Medulla oblongata (tissue), 1 donor: ENCODE data around the gene CALN1.

ENCODE experiments used
- DNase-seq: peaks from one replicate; pipeline ENCODE4 v3.0.0-alpha.2; 2015; ENCODE audit errors: extremely low spot score

CALN1 gene

DNA sequence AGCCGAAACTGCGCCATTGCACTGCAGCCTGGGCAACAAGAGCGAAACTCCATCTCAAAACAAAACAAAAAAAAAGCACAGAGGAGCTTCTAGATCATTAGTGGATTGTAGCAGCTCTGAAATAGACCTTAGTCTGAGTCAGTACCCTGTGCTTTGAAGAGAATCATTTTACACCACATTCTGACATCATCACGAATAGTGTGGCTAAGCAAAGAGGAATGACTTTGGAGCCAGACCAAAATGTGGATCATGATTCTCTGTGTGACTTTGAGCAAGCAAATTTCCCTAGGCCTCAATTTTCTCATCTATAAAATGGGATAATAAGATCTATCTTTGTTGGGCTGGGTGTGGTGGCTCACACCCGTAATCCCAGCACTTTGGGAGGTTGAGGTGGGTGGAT, 618.9 kb downstream of the CALN1 start:
- DNase-seq, result no peak

DNA sequence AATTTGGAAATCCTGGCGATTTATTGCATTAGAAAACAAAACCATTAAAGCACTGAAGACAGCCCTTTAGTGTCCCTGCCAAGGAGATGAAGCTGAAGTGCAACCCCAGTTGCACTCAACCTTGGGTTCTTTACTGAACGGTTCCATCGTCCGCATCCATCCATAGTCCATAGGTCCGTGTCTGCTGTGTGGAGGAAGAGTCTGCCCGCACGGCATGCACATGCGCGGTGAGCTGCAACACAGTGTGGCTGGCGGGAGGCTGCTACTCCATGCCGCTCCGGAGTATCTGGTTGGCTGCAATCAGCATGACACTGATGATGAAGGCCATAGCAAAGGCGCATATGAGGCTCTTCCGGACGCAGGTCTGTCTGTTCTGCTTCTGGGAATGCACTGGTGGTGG, 624.6 kb downstream of the CALN1 start:
- no peak for DNase-seq

DNA sequence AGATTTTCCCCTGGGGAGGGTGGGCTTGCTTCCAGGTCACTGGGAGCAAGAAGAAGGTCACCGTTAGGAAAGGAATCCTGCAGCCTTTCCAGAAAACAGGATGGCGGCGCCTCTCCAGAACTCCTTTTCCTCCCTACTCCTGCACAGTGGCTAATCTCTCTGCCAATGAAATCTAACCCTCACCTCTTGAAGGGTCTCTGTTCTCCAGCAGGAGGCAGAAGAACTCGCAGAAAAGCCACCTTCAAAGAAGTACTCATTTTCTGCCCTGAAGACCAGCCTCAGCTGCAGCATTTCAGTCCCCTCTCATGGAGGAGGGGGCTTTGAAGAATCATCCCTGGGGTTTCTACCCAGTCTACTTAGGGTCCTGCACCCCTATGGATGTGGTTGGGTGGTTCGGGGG, 626.9 kb downstream of the CALN1 start:
- no peak for DNase-seq

DNA sequence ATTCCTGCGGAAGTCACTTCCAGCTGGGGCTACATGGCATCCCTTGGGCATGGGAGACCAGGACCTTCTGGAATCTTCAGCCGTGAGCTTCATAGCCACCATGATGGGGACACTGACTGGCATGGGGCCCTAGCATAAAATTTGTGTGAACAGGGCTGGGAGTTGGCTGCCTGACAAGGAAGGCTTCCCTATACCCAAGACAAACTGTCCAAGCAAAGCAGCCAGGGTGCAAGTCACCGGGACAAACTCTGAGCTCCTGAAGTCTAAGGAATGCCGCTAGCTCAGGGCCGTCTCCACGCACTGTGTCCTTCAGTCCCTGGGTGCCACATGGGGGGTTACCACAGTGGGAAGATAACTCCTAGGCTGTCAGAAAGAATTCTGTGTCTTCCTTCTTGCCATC, 627.4 kb downstream of the CALN1 start:
- DNase-seq, result no peak

DNA sequence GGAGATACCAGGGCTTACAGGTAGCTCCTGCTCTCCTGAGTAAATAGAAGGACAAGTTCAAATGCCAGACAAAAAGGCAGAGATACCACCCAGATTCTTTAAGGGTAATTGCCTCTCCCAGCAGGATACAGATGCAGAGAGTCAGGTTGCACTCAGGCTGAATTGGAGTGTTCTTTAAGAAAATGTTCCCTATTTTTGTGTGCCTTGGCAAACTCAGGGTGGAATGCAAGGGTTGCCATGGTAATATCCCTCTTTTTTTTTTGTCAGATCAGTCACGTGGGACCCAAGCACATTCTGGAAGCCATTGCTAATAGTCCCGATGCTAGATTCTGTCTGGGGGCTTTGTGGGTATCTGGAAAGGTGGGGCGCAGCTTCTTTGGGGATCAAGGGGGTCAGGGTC, 628.0 kb downstream of the CALN1 start:
- no peak for DNase-seq

DNA sequence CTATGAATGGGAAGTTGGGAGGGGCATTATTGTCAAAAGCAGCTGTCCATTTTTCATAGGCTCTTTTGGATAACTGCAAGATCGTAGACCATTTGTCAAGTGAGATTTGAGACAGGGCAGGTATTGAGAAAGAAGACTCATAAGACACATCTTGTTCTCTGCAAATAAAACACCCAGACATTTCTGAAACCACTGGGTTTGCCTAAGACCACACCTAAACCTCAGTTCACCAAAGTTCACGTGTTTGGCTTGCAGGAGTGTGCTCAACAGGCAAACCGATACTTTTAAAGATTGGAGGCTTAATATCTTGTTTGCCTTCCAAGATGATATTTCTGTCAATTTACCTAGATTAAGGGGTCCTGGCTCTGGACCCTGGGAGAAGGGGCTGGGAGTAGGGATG, 628.4 kb downstream of the CALN1 start:
- no peak for DNase-seq

DNA sequence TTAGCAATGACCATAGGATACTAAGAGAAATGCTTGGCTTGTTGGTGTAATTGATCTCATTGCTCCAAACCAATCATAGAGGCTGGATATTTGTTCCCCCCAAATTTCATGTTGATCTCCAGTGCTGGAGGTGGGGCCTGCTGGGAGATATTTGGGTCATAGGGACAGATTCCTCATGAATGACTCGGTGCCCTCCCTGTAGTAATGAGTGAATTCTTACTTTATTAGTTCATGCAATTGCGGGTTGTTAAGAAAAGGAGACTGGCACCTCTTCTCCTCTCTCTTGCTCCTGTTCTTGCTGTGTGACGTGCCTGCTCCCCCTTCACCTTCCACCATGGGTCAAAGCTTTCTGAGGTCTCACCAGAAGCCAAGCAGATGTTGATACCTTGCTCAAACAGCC, 630.1 kb downstream of the CALN1 start:
- no peak for DNase-seq

DNA sequence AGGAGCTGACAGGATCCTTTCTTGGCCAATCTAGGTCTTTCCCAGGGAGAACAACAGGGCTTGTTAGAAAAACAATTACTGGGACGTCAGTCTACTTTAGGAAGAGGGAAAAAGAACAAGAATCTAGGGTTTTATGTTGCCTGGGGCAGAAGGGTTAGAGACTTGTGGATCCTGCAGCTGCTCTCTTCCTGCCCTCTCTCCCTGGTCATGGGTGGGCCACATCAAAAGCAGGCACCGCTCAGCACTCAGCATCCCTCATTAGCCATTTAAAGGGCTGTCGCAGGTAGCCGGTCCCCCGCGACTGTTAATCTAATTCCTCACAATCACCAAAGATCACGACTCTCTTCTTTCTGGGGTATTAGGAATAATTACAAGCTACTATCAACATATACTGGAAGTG, 631.9 kb downstream of the CALN1 start:
- DNase-seq, result no peak

DNA sequence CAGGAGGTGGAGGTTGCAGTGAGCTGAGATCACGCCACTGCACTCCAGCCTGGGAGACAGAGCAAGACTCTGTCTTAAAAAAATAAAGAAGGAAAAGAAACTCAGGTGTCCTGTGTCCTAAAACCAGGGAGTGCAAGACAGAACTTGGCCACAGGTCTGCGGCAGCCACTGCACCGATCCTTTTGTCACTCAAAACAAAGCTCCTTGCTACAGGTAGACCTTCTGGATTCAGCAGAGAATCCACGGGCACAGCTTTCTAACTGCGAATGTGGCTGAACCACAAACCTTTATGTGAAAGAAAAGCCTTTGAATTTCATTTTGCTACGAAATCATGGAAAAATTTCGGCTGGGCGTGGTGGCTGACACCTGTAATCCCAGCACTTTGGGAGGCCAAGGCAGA, 634.9 kb downstream of the CALN1 start:
- DNase-seq, result no peak

DNA sequence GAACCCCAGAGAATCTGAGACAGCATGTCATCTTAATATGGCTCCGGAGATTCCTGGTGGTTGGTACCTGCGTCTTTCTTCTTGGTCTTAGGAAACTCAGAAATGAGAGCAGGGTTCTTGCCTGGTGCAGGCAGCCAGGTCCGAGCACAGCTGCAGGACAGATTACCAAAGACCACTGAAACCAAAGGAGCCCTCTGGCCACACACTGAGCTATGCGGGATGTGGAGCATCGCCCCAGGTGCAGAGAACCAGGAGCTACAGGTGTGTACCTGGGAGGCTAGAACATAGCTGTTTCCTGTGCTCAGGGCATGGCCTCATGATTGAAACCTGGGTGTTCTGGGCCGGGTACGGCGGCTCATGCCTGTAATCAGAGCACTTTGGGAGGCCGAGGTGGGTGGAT, 635.4 kb downstream of the CALN1 start:
- DNase-seq, result no peak

DNA sequence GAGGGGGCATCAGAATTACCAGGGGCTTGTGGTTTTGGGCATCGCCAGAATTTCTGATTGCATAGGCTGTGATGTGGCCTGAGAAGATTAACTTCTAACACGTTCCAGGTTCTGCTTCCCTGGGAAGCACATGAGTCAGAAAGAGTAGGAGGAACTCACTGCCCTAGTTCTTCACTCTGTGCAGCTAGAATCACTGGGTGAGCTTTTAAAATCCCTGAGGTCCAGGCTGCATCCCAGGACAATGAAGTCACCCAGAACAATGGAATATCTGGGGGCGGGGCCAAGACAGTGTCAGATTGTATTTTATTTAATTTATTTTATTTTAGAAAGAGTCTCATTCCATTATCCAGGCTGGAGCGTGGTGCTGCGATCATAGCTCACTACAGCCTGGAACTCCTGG, 636.5 kb downstream of the CALN1 start:
- DNase-seq, result no peak

DNA sequence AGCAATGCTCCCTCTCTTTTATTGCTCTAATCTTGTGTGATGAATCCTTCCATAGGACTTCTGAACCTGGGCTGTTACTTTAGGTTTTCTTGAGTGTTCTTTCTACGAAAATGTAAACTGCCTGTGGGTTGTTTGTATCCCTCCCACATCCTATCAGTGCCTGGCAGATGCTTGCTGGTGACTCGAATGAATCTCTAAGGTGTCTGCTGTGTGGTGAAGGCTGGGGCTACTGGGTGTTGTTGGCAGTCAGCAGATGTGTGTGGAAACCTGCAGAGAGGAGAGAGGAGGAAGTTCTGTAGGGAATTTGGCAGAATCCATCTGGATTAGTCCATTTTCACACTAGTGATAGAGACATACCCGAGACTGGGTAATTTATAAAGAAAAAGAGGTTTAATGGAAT, 639.4 kb downstream of the CALN1 start:
- no peak for DNase-seq

DNA sequence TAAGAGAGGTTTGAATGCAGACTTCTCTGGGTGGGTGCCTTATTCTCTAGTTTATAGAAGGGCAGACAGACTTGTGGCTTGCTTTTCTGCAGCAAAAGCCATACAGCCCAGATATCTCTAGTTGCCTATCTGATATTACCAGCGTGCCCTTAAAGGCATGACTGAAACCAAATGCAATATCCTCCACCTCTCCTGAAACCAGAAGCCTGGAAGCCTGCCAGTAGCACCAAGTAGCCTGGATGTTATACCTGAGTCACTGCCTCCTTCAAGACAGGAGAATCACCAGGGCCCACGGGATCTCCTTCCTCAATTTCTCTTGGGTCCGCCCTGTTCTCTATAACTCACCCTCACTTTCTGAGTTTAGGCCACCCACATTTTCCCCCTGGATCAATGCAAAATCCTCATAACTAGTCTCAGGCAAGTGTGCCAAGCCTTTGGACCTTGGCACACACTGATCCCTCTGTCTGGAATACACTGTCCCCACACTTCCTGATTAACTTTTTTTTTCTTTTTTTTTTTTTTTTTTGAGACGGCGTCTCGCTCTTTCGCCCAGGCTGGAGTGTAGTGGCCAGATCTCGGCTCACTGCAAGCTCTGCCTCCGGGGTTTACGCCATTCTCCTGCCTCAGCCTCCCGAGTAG, 641.8 kb downstream of the CALN1 start:
- no peak for DNase-seq

DNA sequence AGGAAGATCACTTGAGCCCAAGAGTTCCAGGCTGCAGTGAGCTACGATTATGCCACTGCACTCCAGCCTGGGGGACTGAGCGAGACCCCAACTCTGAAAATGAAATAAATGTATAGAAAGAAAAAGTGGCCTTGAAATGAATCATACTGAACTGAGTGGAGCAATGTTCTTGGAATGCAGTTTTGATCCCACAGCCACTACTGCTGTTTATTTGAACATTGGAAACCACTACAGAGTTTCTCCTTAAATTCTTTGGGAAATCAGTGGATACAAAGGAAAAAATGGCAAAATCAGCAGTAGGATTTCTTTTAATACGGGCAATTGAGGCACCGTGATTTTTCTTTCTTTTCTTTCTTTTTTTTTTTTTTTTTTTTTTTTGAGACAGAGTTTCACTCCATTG, 642.8 kb downstream of the CALN1 start:
- DNase-seq, result no peak

DNA sequence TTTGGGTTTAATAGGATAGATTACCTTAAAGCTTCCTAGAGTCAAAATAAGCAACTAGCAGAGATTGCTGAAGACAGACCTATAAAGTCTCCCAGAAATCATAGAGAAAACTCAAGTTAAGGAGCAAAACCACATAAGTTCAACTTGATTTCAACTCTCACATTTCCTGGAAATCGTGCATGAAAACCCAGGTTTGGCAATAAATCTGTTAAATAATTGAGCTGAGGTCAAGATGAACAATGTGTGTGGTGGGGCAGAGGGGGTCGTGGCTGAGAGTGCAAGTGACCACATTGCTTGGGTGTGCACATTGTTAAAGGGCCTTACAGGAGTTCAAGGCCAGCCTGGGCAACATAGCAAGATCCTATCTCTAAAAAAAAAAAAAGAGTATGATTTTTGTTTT, 643.7 kb downstream of the CALN1 start:
- DNase-seq, result no peak

DNA sequence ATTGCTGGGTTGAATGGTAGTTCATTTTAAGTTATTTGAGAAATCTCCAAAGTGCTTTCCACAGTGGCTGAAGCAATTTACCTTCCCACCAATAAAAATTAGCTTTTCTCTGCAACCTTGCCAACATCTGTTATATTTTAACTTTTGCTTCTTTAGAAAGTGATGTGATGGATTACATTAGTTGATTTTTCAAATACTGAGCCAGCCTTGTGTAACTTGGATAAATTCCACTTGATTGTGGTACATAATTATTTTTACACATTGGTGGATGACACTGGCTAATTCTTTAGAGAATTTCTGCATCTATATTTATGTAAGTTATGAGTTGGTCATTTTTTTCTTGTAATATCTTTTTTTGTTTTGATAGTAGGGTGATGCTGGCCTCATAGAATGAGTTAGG, 646.1 kb downstream of the CALN1 start:
- no peak for DNase-seq

DNA sequence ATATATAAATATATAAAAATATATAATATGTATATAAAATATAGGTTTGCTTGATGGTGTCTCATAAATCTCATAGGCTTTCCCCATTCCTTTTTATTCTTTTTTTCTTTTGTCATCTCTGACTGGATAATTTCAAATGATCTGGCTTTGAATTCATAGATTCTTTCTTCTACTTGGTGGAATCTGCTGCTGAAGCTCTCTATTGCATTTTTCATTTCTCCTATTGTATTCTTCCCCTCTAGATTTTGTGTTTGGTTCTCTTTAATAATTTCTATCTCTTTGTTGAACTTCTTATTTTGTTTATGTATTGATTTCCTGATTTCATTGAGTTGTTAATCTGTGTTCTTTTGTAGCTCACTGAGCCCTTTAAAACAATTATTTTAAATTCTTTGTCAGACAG, 650.8 kb downstream of the CALN1 start:
- no peak for DNase-seq

DNA sequence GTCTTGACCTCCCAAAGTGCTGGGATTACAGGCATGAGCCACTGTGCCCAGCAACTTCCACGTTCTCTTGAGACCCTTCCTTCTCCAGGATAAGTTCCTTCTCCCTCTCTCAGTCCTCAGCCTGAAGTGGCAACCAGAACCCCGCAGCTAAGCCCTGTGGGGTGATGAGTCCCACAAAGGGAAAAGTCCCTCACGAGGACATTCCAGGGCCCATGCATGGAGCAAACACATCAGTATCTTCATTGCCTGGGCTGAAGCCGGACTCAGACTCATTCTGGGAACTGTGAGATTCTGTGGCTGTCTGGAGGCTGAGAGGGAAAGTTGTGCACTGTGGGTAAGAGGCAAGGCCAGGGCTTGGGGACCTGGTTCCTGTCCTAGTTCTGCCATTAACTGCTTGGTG, 657.3 kb downstream of the CALN1 start:
- DNase-seq, result no peak

DNA sequence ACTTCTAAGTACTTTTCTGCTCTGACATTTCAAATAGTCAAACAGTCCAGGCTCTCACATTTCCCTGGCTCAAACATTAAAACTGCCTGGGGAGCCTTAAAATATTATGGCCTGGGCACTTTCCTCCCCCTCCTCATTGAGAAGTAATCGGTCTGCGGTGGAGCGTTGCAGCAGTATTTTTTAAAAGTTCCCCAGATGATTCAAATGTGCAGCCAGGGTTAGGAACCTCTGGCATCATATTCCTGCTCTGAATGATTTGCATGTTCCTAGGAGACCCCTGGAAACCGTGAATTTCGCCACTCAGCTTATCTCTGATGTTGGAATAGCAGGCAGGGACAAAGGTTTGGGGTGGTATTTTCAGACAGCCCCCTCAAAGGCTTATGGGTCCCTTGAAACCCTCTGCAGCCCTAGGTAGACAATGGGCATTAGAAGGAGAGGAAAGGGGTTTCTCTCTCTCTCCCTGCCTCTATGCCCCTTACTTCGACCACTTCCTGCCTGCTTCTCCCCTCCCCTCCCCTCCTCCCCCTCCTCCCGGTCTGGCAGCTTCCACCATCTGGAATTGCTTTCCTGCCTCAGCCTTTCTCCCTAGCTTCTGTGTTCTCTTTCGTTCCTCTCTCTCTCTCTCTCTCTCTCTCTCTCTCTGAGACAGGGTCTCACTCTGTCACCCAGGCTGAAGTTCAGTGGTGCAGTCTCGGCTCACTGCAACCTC, 658.0 kb downstream of the CALN1 start:
- no peak for DNase-seq

DNA sequence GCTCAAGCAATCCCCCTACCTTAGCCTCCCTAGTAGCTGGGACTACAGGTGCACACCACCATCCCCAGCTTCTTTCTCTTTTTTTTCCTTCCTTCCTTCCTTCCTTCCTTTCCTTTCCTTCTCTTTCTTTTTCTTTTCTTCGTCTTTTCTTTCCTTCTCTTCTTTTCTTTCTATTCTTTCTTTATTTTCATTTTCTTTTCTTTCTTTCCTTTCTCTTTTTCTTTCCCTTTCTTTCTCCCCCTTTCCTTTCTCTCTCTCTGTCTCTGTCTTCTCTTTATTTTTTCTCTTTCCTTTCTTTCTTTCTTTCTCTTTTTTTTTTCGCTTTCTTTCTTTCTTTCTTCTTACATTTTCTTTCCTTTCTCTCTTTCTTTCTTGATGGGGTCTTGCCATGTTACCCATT, 658.9 kb downstream of the CALN1 start:
- no peak for DNase-seq

DNA sequence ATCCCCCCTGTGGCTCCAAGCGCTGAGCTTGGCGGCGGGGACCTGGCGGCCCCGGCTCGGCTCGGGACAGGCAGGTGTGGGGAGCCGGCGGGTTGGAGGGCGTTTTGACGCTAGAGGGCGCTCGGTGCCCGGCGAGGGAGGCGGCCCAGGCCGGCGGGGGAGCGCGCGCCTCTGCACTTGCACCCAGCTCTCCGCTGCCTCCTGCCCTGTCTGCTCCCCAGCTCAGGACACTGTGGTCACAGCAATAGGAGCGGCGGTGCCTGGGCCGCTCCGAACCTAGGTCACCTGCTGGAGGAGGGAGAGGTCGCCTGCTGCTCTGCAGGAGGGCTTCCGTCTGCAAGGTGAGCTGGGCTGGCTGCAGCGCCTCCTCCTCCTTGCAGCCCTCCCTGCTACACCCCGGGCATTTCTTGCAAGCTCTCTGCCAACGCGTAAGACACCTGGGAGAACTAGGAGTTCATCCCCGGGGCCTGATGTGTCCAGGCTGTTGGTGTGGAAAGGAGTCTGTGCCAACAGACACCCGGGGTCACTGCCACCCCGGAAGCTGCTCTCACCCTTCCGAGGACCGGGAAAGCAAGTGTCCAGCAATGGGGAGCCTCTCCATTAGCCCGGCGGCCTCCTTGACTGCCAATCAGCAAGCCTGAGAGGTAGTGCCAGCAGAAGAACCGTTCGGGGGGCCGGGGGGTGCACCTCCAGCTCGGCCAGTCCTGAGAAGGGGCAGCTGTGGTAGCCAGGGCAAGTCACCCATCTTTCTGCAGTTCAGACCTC, 659.8 kb downstream of the CALN1 start:
- peak; percentile 55 for DNase-seq

DNA sequence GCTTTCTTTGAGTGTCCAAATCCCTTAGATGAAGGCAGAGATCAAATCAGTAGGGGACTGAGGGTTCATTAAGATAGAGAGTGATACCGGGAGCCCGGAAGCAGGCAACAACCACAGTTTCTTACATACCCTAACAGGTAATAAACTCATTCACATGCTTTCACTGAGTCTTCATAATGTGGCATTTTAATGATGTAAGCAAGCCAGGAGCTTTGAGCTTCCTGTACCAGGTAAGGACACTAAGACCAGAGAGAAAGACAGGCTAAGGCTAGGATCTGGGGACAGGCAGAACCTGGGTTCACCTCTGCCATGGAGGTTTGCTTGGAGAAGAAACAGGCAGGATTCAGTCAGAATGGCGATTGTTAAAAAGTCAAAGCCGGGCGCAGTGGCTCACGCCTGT, 661.8 kb downstream of the CALN1 start:
- DNase-seq, result no peak

DNA sequence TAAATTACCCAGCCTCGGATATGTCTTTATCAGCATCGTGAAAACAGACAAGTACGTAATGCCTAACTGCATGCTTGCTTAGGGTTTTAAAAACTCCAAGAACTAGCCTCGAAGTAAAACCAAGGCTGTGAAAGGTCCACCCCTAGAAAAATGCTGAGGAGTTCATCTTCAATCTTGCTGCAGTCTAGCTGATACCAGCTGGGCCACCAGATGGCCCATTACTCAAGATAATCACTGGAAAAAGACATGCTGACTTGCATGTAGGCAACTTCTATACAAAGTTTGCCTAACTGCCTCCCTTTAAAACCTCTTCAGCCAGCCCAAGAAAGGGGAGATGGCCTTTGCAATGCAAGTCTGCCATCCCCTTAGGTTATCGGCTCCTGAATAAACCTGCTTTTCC, 666.1 kb downstream of the CALN1 start:
- DNase-seq, result no peak
